NCI-H2107 treated with DMSO at 0.1 percent for 48 hours (cell line): ENCODE data around the gene COL18A1.

Experiments used
- DNase-seq: peaks from one replicate; lab custom pipeline; 2025; ENCODE audit not compliant: unreplicated experiment; lab: John Stamatoyannopoulos, UW

The COL18A1 gene

DNA sequence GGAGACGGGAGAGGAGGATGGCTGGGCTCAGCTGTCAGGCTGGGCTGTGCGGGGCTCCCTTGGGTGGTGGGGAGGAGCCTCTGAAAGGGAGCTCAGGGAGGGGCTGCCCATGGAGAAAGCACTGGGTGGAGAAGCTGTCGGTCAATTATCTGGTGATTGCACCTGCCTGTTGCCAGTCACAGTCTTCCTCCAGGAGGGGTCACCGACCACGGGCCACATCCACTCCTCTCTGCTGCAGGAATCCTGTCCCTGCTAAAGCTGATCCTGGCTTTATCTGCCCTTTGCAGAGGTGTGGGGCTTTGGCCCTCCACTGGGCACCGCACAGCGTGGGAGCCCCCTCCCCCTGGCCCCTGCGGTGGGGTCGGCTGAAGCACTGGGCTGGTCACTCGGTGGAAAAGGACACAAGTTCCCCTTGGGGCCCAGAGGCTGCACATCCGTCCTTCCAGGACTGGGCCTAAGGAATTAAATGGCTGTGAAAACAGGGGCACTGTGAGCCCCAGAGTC, 21.8 kb upstream of the COL18A1 start:
- DNase-seq = no peak

DNA sequence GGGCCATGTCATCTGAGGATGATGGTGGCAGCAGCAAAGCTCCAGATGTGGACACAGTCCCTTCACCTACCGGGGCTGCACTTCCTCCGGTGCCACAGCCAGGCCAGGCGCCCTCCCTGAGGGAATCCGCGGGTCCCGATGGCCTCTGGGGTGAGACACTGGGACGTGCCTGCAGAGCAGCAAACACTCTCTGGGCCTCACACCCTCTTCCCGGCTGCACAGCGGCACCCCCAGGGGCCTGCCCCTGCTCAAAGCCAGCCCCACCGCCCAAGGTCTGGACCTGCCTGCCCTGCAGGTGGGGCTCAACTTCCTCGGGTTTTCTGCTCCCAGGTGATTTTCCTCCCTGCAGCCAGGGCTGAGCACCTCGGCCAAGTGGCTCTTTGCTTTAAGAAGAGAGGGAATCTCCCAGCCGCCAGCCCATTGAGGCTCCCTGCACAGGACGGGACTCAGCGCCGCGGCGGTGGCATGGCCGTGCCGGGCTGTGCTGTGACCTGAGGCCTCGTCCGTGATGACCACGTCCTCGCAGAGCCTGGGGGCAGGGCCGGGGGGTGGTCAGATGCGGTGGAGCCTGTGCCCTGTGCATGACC, 21.3 kb upstream of the COL18A1 start:
- DNase-seq = no peak

DNA sequence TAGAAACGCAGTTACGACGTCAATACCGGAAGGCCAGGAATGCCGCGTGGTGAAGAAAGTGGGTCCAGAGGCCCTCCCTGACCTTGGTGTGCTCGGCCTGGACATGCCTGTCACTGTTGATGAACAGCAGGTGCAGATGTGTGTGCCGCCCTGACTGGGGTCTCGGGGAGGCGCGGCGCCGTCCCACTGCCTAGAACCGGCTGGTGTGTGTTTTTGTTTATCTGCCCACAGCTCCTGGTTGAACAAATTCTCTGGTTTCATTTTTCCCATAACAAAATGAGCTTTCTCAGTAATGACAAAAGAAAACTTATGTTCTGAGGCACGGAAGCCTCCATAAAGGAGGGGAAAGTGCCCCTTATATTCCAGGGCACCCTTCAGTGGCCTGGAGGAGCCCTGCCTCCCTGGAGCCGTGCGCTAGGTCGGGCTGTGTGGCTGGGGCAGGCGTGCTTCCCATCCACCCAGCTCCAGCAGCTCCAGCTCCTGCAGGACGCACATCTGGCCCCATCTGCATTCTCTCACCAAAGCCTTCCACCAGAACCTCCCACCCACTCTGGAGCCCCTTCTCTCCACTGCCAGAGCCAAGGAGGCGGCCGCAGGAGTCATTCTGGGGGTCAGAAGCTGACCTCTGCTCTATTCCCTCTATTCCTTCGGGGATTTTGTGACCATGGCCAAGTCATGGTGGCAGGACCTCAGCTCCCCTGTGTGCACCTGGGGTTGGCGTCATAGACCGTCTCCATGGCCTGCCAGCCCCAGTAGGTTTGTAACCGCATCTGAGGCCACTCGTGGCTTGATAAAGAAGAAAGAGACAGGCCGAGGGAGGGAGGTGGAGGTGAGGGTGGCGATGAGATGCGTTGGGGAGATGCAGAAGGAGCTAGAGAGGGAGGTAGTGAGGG, 20.1 kb upstream of the COL18A1 start:
- no peak for DNase-seq

GRCh38 chr21:45385549-45386050, 19.4 kb upstream of the COL18A1 start:
- no peak for DNase-seq

DNA sequence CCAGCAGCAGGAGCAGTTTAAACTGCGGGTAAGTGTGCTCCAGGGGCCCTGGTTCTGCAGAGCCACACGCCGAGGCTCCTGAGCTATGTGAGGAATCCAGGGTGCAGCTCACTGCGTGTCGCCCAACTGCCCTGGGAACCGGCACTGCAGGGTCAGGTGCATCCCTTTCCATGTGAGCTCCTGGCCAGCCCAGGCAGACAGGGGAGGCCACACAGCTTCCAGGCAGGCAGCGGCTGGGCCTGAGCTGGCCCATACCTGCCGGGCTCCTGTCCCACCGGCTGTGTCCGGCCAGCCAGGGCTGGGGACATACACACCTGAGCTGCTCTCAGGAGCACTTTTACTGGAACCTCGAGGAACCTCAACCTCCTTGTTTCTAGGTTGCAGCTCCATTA, 18.6 kb upstream of the COL18A1 start:
- no peak for DNase-seq

- no peak for DNase-seq
Observed at GRCh38 chr21:45386728-45387371, 18.1 kb upstream of the COL18A1 start.

DNA sequence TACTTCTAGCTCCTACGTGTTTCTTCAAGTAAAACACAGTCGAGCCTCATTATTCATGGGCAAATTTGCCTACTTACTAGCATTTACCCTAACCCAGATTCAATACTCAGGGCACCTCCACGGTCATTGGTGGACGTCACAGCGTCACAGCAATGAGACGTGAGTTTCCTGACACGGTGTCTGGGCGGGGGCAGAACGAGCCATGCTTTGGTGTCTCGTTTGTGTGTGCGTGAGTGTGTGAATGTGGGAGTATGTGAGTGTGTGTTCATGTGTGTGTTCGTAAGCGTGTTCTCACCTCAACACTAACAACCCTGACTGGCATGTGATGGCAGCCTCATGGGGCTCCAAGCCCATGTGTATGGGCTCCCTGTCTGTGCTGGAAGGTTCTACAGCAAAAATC, 17.5 kb upstream of the COL18A1 start:
- DNase-seq = no peak

GRCh38 chr21:45388011-45388521, 16.9 kb upstream of the COL18A1 start:
- no peak for DNase-seq

GRCh38 chr21:45388611-45389296, 16.2 kb upstream of the COL18A1 start:
- no peak for DNase-seq

DNA sequence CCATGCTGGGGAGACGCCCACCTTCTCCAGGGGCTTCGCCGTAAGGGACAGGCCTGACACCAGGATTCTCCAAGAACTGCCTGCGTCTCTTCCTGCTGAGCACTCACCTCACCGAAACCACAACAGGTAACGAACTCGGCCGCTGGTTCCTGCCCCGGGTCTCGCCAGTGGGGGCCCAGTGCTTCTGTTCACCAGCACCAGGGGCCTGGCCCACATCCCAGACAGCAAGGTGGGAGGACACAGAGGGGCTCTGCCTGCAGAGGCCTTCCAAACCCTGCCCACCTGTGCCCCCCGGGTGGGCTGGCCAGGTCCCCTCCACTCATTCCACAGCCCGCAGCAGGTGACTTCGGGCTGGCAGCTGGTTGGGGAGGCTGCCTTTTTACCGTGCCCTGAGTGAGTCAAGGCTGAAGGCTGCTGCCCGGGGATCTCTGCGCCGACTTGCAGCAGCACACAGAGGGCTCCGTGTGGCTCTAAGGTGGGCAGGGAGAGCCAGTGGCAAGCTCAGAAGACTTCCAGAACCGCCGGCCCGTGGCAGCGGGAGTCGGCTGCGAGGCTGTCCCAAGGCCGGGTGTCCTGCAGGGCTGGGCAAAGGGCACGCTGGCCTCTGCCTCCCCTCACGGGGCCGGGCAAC, 14.7 kb upstream of the COL18A1 start:
- DNase-seq = no peak

DNA sequence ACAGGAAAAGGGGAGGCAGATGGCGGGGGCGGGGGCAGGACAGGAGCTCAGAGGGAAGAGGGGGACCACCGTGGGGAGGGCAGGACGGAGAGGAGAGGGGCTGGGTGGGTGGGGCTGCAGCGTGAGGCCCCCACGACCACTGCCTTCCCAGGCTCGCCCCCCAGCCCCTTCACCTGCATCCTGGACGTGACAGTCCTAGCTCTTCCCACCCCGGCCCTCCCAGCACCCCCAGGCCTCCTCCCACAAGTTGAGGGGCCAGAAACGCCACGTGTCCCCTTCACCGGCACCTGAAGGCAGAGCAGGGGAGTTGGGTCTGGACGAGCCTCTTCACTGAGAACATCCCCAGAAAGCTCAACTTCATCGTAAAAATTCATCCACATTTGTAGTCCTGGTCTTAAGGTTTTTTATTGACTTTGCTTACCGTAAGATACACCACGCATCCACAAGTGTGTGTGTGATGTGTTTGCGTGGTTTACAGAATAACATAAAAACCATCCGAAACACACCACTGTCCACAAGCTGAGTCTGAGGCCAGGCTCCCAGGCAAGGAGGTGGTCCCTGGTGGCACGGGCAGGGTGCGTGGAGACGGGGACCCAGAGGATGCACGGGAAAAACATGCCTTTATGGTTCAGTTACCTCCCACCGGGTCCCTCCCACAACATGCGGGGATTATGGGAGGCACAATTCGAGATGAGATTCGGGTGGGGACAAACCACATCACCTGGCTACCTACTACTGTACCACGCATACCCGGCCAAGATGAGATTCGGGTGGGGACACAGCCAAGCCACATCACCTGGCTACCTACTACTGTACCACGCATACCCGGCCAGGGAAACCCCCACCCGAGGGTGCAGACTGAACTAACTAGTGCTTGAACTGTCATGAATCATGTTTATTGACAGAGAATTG, 13.9 kb upstream of the COL18A1 start:
- no peak for DNase-seq

GRCh38 chr21:45391743-45392572, 13.0 kb upstream of the COL18A1 start:
- no peak for DNase-seq

- no peak for DNase-seq
Observed at GRCh38 chr21:45392573-45392971, 12.4 kb upstream of the COL18A1 start.

GRCh38 chr21:45393021-45393420, 11.9 kb upstream of the COL18A1 start:
- no peak for DNase-seq

GRCh38 chr21:45393833-45394638, 10.9 kb upstream of the COL18A1 start:
- no peak for DNase-seq

GRCh38 chr21:45396620-45396995, 8.4 kb upstream of the COL18A1 start:
- DNase-seq = no peak

GRCh38 chr21:45397381-45397780, 7.6 kb upstream of the COL18A1 start:
- DNase-seq = no peak

DNA sequence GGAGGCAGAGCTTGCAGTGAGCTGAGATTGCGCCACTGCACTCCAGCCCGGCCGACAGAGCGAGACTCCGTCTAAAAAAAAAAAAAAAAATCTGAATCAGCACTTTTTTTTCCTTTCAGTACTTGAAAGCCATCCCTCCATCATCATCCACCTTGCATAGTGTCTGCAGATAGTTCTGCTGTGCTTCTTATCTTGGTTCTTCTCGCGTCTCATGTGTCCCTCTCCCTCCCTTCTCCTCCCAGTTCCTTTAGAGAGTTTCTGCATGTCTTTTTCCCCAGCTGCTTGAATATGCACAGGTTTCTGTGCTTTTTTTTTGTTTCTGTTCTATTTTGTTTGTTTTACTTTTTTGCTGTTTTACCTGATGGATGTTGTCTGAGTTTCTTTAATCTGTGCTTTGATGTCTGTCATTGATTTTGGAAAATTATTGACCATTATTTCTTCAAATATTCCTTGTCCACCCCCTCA, 3.9 kb upstream of the COL18A1 start:
- no peak for DNase-seq
